Large intestine (tissue), 3 donors: ENCODE measurements around the gene POLN. TPM values are rescaled to one million over a fixed set of nuclear protein-coding genes. Genes with fewer than 3 reads are reported as not detected.
"Not testable (repeated sequence)": the region's sequence is repeated elsewhere in the genome, so short reads cannot be mapped to it uniquely, and the experiment has no call there.

Experiments used
- DNase-seq, 2 donors: peaks; one replicate each; pipeline versions ENCODE4 v3.0.0 to v3.0.0-alpha.2; 2013
- H3K27ac ChIP-seq: one replicate; pipeline ENCODE4 v1.5.1; 2013; ENCODE audit warnings: low read length
- H3K27me3 ChIP-seq: 2 replicates; pipeline ENCODE4 v1.6.1; 2013; ENCODE audit warnings: low read length; ENCODE audit not compliant: control insufficient read depth, insufficient read depth
- H3K36me3 ChIP-seq: 2 replicates; pipeline ENCODE4 v1.6.1; 2013; ENCODE audit warnings: low read length; ENCODE audit not compliant: control insufficient read depth, insufficient read depth
- H3K4me1 ChIP-seq: one replicate; pipeline ENCODE4 v1.6.1; 2013; ENCODE audit warnings: low read length; ENCODE audit not compliant: control insufficient read depth, insufficient read depth
- H3K4me3 ChIP-seq: one replicate; pipeline ENCODE4 v1.5.1; 2013; ENCODE audit warnings: low read length
- H3K9me3 ChIP-seq: one replicate; pipeline ENCODE4 v1.6.1; 2013; ENCODE audit warnings: mild to moderate bottlenecking, low read depth, low read length, moderate library complexity; ENCODE audit not compliant: control insufficient read depth
- WGBS: methylation state at CpG from one replicate; pipeline ENCODE4 v1.1.5; 2013; ENCODE audit warnings: low lambda C conversion rate; ENCODE audit not compliant: insufficient coverage; 5-methylcytosine and 5-hydroxymethylcytosine counted together
- polyA plus RNA-seq: library from polyadenylated mRNA; unstranded; fragments of 120-200 nt; gene quantifications from one replicate; pipeline ENCODE4 v1.2.1, GENCODE V29; 2013

POLN gene
- polyA plus RNA-seq, 1 donor: 2.3 TPM

GRCh38 chr4:2027120-2027519, 214.8 kb downstream of the POLN start:
- H3K27ac ChIP-seq, H3K4me1 ChIP-seq, DNase-seq, H3K27me3 ChIP-seq, H3K4me3 ChIP-seq, H3K36me3 ChIP-seq, H3K9me3 ChIP-seq: not testable (repeated sequence)
- 100% methylated on average over 2 of the region's 4 CpGs for WGBS

DNA sequence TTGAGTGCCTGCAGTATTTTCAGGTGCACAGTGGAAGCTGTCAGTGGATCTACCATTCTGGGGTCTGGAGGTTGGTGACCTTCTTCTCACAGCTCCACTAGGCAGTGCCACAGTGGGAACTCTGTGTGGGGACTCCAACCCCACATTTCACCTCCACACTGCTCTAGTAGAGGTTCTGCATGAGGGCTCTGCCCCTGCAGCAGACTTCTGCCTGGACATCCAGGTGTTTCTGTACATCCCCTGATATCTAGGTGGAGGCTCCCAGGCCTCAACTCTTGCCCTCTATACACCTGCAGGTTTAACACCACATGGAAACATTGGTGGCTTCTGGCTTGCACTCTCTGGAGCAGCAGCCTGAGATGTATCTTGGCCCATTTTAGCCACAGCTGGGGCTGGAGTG, 216.1 kb downstream of the POLN start:
- peaks cover 12% of the 10 kb centered on the region for H3K4me1 ChIP-seq
- H3K27ac ChIP-seq: no peak overlapping the region
- no peaks in the 10 kb centered on the region for H3K27me3 ChIP-seq
- no peak for DNase-seq
- H3K4me3 ChIP-seq: no peak overlapping the region
- peaks cover 6% of the 10 kb centered on the region for H3K9me3 ChIP-seq
- H3K36me3 ChIP-seq: no peaks in the 10 kb centered on the region

GRCh38 chr4:2024683-2025082, 217.2 kb downstream of the POLN start:
- Histone ChIP-seq H3K4me3 (no peak overlapping the region), H3K9me3 (peaks cover 6% of the 10 kb centered on the region), H3K27ac (no peak overlapping the region), H3K27me3 (no peaks in the 10 kb centered on the region), H3K36me3 (no peaks in the 10 kb centered on the region), H3K4me1 (peaks cover 13% of the 10 kb centered on the region)
- DNase-seq: no peak

Other genes with a start within 250 kb of the POLN start
- 37.3 TPM for gene NELFA, start 233.1 kb downstream of the POLN start, polyA plus RNA-seq
- 1.2 TPM for gene NAT8L, start 182.8 kb downstream of the POLN start, polyA plus RNA-seq
- 16.0 TPM for gene HAUS3, start within 50 bp of the POLN start, polyA plus RNA-seq
- gene MXD4, start 20.0 kb upstream of the POLN start, polyA plus RNA-seq: 52.4 TPM
- 7.4 TPM for gene ZFYVE28, start 176.5 kb upstream of the POLN start, polyA plus RNA-seq
- gene CFAP99, start 176.8 kb upstream of the POLN start, polyA plus RNA-seq: 0.09 TPM
- gene RNF4, start 227.0 kb upstream of the POLN start, polyA plus RNA-seq: 37.9 TPM